ENCODE data around the gene TEDC2.

Gene TEDC2

DNA sequence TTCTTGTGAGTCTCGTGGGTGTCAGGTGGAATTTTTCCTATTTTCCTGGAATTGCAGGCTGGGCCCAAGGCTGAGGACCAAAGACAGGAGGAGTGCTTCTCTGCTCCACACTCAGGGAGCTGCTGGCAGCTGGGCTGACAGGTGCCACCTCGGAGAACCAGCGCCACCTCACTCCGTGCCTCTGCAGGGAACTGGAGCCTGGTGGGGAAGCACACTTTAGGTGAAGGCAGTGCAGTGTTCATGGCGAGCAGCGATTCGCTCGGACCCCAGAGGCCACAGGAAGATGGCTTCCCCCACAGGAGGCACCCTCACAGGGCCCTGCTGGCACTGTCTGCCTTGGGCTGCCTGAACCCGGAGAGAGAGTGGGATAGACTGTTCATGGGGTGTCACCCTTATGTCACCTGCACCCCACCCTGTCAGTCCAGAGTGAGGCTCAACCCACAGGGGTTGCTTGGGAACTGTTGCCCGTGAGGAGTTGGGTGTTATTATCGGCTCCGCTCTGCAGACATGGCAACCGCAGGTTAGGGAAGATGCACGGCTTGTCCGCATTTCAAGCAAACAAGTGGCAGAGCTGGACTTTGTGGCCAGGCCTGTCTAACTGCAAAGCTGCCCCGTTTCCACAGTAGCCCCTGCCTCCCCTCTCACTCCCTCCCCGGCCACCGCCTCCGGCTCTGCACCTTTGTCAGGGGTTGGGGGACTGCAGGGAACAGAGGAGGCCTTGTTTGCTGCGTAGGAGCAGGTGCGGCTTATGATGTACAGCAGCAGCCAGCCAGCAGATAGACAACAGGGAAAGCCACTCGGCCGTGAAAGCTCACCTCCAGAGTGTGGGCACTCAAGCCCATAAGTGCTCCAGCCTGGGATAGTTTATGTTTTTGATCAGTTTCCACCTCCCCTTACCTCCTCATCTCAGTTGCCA lies 30.5 kb downstream of the TEDC2 start:
- TF ChIP-seq, protein P1, sequence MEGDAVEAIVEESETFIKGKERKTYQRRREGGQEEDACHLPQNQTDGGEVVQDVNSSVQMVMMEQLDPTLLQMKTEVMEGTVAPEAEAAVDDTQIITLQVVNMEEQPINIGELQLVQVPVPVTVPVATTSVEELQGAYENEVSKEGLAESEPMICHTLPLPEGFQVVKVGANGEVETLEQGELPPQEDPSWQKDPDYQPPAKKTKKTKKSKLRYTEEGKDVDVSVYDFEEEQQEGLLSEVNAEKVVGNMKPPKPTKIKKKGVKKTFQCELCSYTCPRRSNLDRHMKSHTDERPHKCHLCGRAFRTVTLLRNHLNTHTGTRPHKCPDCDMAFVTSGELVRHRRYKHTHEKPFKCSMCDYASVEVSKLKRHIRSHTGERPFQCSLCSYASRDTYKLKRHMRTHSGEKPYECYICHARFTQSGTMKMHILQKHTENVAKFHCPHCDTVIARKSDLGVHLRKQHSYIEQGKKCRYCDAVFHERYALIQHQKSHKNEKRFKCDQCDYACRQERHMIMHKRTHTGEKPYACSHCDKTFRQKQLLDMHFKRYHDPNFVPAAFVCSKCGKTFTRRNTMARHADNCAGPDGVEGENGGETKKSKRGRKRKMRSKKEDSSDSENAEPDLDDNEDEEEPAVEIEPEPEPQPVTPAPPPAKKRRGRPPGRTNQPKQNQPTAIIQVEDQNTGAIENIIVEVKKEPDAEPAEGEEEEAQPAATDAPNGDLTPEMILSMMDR (IDR thresholded peaks at IDR 0.05; ENCODE audit: low read depth, low read length, missing control alignments) = no peak
- no peak for DNase-seq (ENCODE audit: low read depth)
- no peak overlapping the region for H3K4me3 ChIP-seq (ENCODE audit: low read depth, low read length)

DNA sequence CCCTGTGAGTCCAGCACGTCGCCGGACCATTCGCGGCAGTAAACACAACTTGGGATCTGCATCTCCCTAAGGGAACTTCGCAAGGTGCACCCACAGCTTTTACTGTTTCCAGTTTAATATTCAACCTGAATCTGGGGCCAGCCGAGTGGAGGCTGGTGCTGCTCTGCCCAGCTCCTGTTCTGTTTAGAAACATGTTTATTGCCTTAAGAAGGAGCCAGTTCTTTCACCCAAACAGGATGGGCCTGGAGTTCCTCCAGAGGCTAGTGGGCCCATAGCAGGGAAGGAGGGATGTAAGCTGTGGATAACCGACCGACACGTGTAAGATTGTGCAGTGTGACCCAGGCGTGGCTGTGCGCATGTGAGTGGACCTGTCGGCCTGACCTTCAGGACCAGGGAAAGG lies 32.4 kb downstream of the TEDC2 start:
- no peak overlapping the region for H3K4me3 ChIP-seq (ENCODE audit: low read depth, low read length)
- DNase-seq (ENCODE audit: low read depth) = no peak
- TF ChIP-seq, protein P1 (IDR thresholded peaks at IDR 0.05; ENCODE audit: low read depth, low read length, missing control alignments) = no peak

DNA sequence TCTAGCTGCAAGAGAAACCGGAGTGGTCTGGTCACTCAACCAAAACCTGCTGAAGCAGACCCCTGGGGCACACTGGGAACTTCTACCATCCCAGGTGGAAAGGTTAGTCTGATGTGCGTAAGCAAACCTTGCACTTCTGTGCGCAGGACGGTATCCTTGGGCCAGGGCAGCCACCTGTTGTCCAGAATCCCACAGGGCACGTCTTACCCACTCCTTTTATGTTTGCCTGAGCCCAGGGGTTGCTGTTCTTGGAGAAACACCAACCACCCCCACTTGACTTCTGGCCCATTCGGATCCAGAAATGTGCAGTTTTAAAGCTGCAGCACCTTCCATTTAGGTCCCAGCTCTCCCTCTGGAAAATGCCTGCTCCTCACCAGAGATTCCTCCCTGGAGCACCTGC lies 33.7 kb downstream of the TEDC2 start:
- TF ChIP-seq, protein P1 (IDR thresholded peaks at IDR 0.05; ENCODE audit: low read depth, low read length, missing control alignments) = no peak
- no peak overlapping the region for H3K4me3 ChIP-seq (ENCODE audit: low read depth, low read length)
- DNase-seq (ENCODE audit: low read depth) = no peak

DNA sequence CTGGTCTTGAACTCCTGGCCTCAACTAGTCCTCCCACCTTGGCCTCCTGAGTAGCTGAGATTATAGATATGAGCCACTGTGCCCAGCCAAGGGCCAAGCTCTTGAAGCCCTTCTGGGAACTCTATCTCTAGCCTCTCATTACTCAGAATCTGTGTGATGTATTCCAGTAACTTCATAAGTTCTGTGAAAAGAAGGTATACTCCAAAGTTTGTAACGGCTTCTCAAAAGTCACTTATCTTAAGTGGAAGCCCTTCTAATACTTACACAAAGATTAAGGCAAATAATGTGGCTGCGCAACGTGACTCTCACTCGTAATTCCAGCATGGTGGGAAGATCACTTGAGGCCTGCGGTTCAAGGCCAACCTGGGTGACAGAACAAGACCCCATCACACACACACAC lies 34.7 kb downstream of the TEDC2 start:
- no peak overlapping the region for H3K4me3 ChIP-seq (ENCODE audit: low read depth, low read length)
- TF ChIP-seq, protein P1 (IDR thresholded peaks at IDR 0.05; ENCODE audit: low read depth, low read length, missing control alignments) = no peak
- no peak for DNase-seq (ENCODE audit: low read depth)

- TF ChIP-seq, protein P1 (IDR thresholded peaks at IDR 0.05; ENCODE audit: low read depth, low read length, missing control alignments) = no peak
- no peak overlapping the region for H3K4me3 ChIP-seq (ENCODE audit: low read depth, low read length)
- no peak for DNase-seq (ENCODE audit: low read depth)
Measured at GRCh38 chr16:2495041-2495440, 35.1 kb downstream of the TEDC2 start.

GRCh38 chr16:2496223-2497115 lies 36.6 kb downstream of the TEDC2 start:
- H3K4me3 ChIP-seq (ENCODE audit: low read depth, low read length) = no peak overlapping the region
- DNase-seq (ENCODE audit: low read depth) = no peak
- TF ChIP-seq, protein P1 (IDR thresholded peaks at IDR 0.05; ENCODE audit: low read depth, low read length, missing control alignments) = no peak
